DND-41 (cell line): ENCODE data around the gene VAV3.

ENCODE experiments used
- ATAC-seq: fragments of 200-7000 bp; cut with Tn5 transposase; 3 replicates; pipeline ENCODE4 v1.9.1; 2021; ENCODE audit warnings: low read depth; ENCODE audit not compliant: insufficient read depth
- DNase-seq: peaks from one replicate; pipeline ENCODE4 v3.0.0-alpha.2; 2020
- H2AFZ ChIP-seq: 2 replicates; pipeline ENCODE4 v1.6.0; 2012; ENCODE audit warnings: low read depth, low read length
- H3K27ac ChIP-seq: 2 replicates; pipeline ENCODE4 v1.5.1; 2012; ENCODE audit warnings: low read length, inconsistent platforms
- H3K27me3 ChIP-seq: fragments of 200-600 bp; sonication (generic); 2 replicates; pipeline ENCODE4 v1.6.0; 2012; ENCODE audit warnings: low read length, mild to moderate bottlenecking, inconsistent platforms; ENCODE audit not compliant: insufficient read depth, poor library complexity
- H3K36me3 ChIP-seq: 2 replicates; pipeline ENCODE4 v1.5.1; 2012; ENCODE audit warnings: low read length, inconsistent platforms; ENCODE audit not compliant: insufficient read depth
- H3K4me1 ChIP-seq: 2 replicates; pipeline ENCODE4 v1.5.1; 2012; ENCODE audit warnings: mild to moderate bottlenecking, low read length; ENCODE audit not compliant: insufficient read depth
- H3K4me2 ChIP-seq: 2 replicates; pipeline ENCODE4 v1.6.0; 2012; ENCODE audit warnings: mild to moderate bottlenecking, moderate library complexity, low read length, inconsistent platforms; ENCODE audit not compliant: insufficient read depth
- H3K4me3 ChIP-seq, 2 experiments: fragments of 200-600 bp in 1 of 2; shearing (Covaris generic) in 1 of 2; 2 replicates each; pipeline ENCODE4 v1.5.1; 2012 to 2016; ENCODE audit warnings: inconsistent platforms in 2 of 2, low read length in 2 of 2, mild to moderate bottlenecking in 2 of 2, low read depth in 1 of 2, moderate library complexity in 1 of 2
- H3K79me2 ChIP-seq: 2 replicates; pipeline ENCODE4 v1.6.0; 2012; ENCODE audit warnings: low read length, inconsistent platforms; ENCODE audit not compliant: insufficient read depth
- H3K9ac ChIP-seq: 2 replicates; pipeline ENCODE4 v1.6.0; 2012; ENCODE audit warnings: low read depth, mild to moderate bottlenecking, inconsistent platforms, low read length, moderate library complexity
- H3K9me3 ChIP-seq: 2 replicates; pipeline ENCODE4 v1.5.1; 2012; ENCODE audit warnings: low read length, moderate library complexity, mild to moderate bottlenecking, inconsistent platforms; ENCODE audit not compliant: insufficient read depth, severe bottlenecking
- H4K20me1 ChIP-seq: 2 replicates; pipeline ENCODE4 v1.6.0; 2012; ENCODE audit warnings: low read length; ENCODE audit not compliant: insufficient read depth
- CTCF ChIP-seq: IDR thresholded peaks from 2 replicates; pipeline ENCODE4 v1.5.1; 2012; ENCODE audit warnings: borderline replicate concordance, low read length, moderate library complexity, mild to moderate bottlenecking; ENCODE audit not compliant: poor library complexity, severe bottlenecking; ENCODE audit errors: extremely low read depth
- EZH2 ChIP-seq: IDR thresholded peaks from 3 replicates; pipeline ENCODE4 v1.6.1; 2012; ENCODE audit warnings: borderline replicate concordance, low read depth, mild to moderate bottlenecking, moderate library complexity, low read length, inconsistent platforms; ENCODE audit not compliant: severe bottlenecking

Gene VAV3

GRCh38 chr1:107529511-107530149 lies 435.4 kb downstream of the VAV3 start:
- H3K27ac ChIP-seq = no peak overlapping the region
- TF ChIP-seq CTCF = peak; percentile 96
- no peak for TF ChIP-seq EZH2
- H2AFZ ChIP-seq = no peak overlapping the region
- H3K4me2 ChIP-seq = no peak overlapping the region
- H3K4me1 ChIP-seq = peaks cover 27% of the 10 kb centered on the region
- H3K79me2 ChIP-seq = no peaks in the 10 kb centered on the region
- no peaks in the 10 kb centered on the region for H3K27me3 ChIP-seq
- DNase-seq (peak; percentile 57), ATAC-seq (peak; percentile 92)
- H3K36me3 ChIP-seq = no peaks in the 10 kb centered on the region
- H3K9ac ChIP-seq = no peak overlapping the region
- H3K9me3 ChIP-seq = no peaks in the 10 kb centered on the region
- no peaks in the 10 kb centered on the region for H4K20me1 ChIP-seq
- H3K4me3 ChIP-seq = no peak overlapping the region

- Histone ChIP-seq H3K27ac (no peak overlapping the region), H2AFZ (no peak overlapping the region), H3K4me1 (peaks cover 27% of the 10 kb centered on the region), H4K20me1 (no peaks in the 10 kb centered on the region), H3K36me3 (no peaks in the 10 kb centered on the region), H3K9ac (no peak overlapping the region), H3K79me2 (no peaks in the 10 kb centered on the region), H3K4me2 (no peak overlapping the region), H3K9me3 (no peaks in the 10 kb centered on the region), H3K4me3 (no peak overlapping the region), H3K27me3 (no peaks in the 10 kb centered on the region)
- ATAC-seq = peak; percentile 53; the same call in 2 of the 3 replicates
- TF ChIP-seq CTCF (no peak), EZH2 (no peak)
- DNase-seq = peak; percentile 28
Observed at GRCh38 chr1:107526524-107527198, 438.3 kb downstream of the VAV3 start.

GRCh38 chr1:107525961-107526360 lies 439.0 kb downstream of the VAV3 start:
- H2AFZ ChIP-seq = no peak overlapping the region
- H3K79me2 ChIP-seq = no peaks in the 10 kb centered on the region
- DNase-seq = no peak
- ATAC-seq = no peak
- no peaks in the 10 kb centered on the region for H3K9me3 ChIP-seq
- H3K4me1 ChIP-seq = peaks cover 27% of the 10 kb centered on the region
- no peak overlapping the region for H3K4me2 ChIP-seq
- no peak overlapping the region for H3K4me3 ChIP-seq
- H4K20me1 ChIP-seq = no peaks in the 10 kb centered on the region
- no peak overlapping the region for H3K9ac ChIP-seq
- H3K27me3 ChIP-seq = no peaks in the 10 kb centered on the region
- H3K36me3 ChIP-seq = no peaks in the 10 kb centered on the region
- no peak overlapping the region for H3K27ac ChIP-seq
- TF ChIP-seq CTCF (no peak), EZH2 (no peak)
